GM23338 (cell line): Measurements from ENCODE around the gene PRUNE1. TPM values are rescaled to one million over a fixed set of nuclear protein-coding genes. Genes with fewer than 3 reads are reported as not detected.

Experiments used
- ATAC-seq: fragments of 200-7000 bp; cut with Tn5 transposase; 3 replicates; pipeline ENCODE4 v1.9.1; 2020
- DNase-seq: peaks from one replicate; pipeline ENCODE4 v3.0.0-alpha.2; 2015; ENCODE audit warnings: low spot score
- H2AFZ ChIP-seq: fragments of 200-600 bp; sonication (generic); 2 replicates; pipeline ENCODE4 v1.8.0; 2016; ENCODE audit warnings: antibody characterized with exemption, mild to moderate bottlenecking, moderate library complexity
- H3F3A ChIP-seq: fragments of 200-600 bp; sonication (generic); replicated peaks from 2 replicates; pipeline ENCODE4 v1.8.0; 2017; ENCODE audit warnings: antibody characterized with exemption, mixed run types, low read depth
- H3K27ac ChIP-seq: fragments of 200-600 bp; sonication (generic); 2 replicates; pipeline ENCODE4 v1.6.1; 2016; ENCODE audit warnings: low read depth
- H3K27me3 ChIP-seq: fragments of 200-600 bp; sonication (generic); 2 replicates; pipeline ENCODE4 v1.8.0; 2016; ENCODE audit warnings: mild to moderate bottlenecking, mixed run types, moderate library complexity; ENCODE audit not compliant: insufficient read depth
- H3K36me3 ChIP-seq: fragments of 200-600 bp; sonication (generic); 2 replicates; pipeline ENCODE4 v1.8.0; 2016; ENCODE audit warnings: mild to moderate bottlenecking; ENCODE audit not compliant: insufficient read depth
- H3K4me1 ChIP-seq: fragments of 200-600 bp; sonication (generic); 2 replicates; pipeline ENCODE4 v1.8.0; 2016; ENCODE audit warnings: mild to moderate bottlenecking, moderate library complexity; ENCODE audit not compliant: insufficient read depth
- H3K4me2 ChIP-seq: fragments of 200-600 bp; sonication (generic); 2 replicates; pipeline ENCODE4 v1.7.1; 2017; ENCODE audit warnings: mixed run types
- H3K4me3 ChIP-seq: fragments of 200-600 bp; sonication (generic); 2 replicates; pipeline ENCODE4 v1.6.1; 2016; ENCODE audit warnings: mixed run types
- H3K79me2 ChIP-seq: fragments of 200-600 bp; sonication (generic); replicated peaks from 2 replicates; pipeline ENCODE4 v1.8.0; 2017; ENCODE audit warnings: mild to moderate bottlenecking; ENCODE audit not compliant: insufficient read depth
- H3K9me2 ChIP-seq: fragments of 200-600 bp; sonication (generic); 2 replicates; pipeline ENCODE4 v1.8.0; 2017; ENCODE audit not compliant: insufficient read depth
- H4K20me1 ChIP-seq: fragments of 200-600 bp; sonication (generic); replicated peaks from 2 replicates; pipeline ENCODE4 v1.8.0; 2017; ENCODE audit warnings: mild to moderate bottlenecking; ENCODE audit not compliant: insufficient read depth
- H3K27ac Mint-ChIP-seq: 2 replicates; pipeline ENCODE4 v1.8.0; 2020; ENCODE audit warnings: inconsistent platforms, mild to moderate bottlenecking, moderate library complexity, mixed read lengths
- H3K27me3 Mint-ChIP-seq: 3 replicates; pipeline ENCODE4 v1.8.0; 2022; ENCODE audit warnings: low read depth, mild to moderate bottlenecking, moderate library complexity, mixed read lengths, inconsistent platforms; ENCODE audit not compliant: insufficient read depth, poor library complexity
- H3K36me3 Mint-ChIP-seq: 3 replicates; pipeline ENCODE4 v1.8.0; 2021; ENCODE audit warnings: low read depth, mild to moderate bottlenecking, inconsistent platforms, moderate library complexity, mixed read lengths
- H3K4me1 Mint-ChIP-seq: 3 replicates; pipeline ENCODE4 v1.8.0; 2020; ENCODE audit warnings: mild to moderate bottlenecking, inconsistent platforms, mixed read lengths
- H3K4me3 Mint-ChIP-seq: 3 replicates; pipeline ENCODE4 v1.8.0; 2021; ENCODE audit warnings: moderate library complexity, mild to moderate bottlenecking, inconsistent platforms, mixed read lengths
- H3K9me3 Mint-ChIP-seq: 3 replicates; pipeline ENCODE4 v1.8.0; 2020; ENCODE audit warnings: moderate library complexity, mild to moderate bottlenecking, inconsistent platforms, mixed read lengths
- EZH2 ChIP-seq: fragments of 200-600 bp; sonication (generic); IDR thresholded peaks from one replicate; pipeline ENCODE4 v1.8.0; 2017; ENCODE audit warnings: antibody characterized with exemption, mild to moderate bottlenecking, low read depth; ENCODE audit not compliant: unreplicated experiment
- JUNB ChIP-seq: IDR thresholded peaks from one replicate; pipeline ENCODE4 v1.6.1; 2016; ENCODE audit warnings: antibody characterized with exemption; ENCODE audit not compliant: unreplicated experiment
- ZNF331 ChIP-seq: fragments of 250-450 bp; sonication (Bioruptor Pico); IDR thresholded peaks from 2 replicates; pipeline ENCODE4 v1.5.0; 2020; ENCODE audit warnings: low read depth, mild to moderate bottlenecking, moderate library complexity
- ZNF462 ChIP-seq: fragments of 250-450 bp; sonication (Bioruptor Pico); IDR thresholded peaks from 2 replicates; pipeline ENCODE4 v1.5.0; 2020; ENCODE audit warnings: mild to moderate bottlenecking, moderate library complexity
- polyA plus RNA-seq: library from polyadenylated mRNA; unstranded; fragments of >200 nt; fragmentation: Nextera tagmentation; extraction: Ambion mirVana; gene quantifications from 2 replicates; pipeline ENCODE4 v1.2.1, GENCODE V29; 2016
- total RNA-seq: library from RNA; depleted of rRNA; stranded (reverse); fragments of >200 nt; shearing (Covaris generic); gene quantifications from 2 replicates; pipeline ENCODE4 v1.2.3, GENCODE V29; 2014

The PRUNE1 gene
- total and polyA plus RNA-seq, 2 experiments from 2014 or later = 14.7 to 33.2 TPM

DNA sequence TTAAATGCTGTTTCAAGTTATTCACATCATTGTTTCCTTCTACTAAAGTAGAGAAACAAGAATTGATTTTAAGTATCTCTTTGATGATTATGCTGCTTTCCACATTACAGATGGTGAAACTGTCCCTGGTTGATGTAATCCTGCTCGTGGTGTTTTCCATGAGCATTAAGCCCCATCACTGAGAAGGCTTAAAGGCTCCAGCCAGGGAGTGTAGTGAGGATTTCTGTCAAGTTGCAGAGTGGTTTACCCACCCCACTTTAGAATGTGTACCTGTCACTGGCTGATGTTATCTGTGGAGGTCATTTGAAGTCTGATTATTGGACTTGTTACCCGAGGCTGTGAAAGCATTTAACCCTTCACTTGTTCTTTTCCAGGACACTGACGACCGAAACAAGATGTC is 46.5 kb upstream of the PRUNE1 start:
- Histone ChIP-seq H3K36me3 (peaks cover 57% of the 10 kb centered on the region), H3K4me3 (no peak overlapping the region), H4K20me1 (peaks cover 11% of the 10 kb centered on the region), H3K27me3 (no peaks in the 10 kb centered on the region), H2AFZ (no peak overlapping the region), H3K79me2 (no peaks in the 10 kb centered on the region), H3F3A (peaks cover 28% of the 10 kb centered on the region), H3K4me1 (no peaks in the 10 kb centered on the region; the same call in 1 of the 2 replicates), H3K9me2 (no peaks in the 10 kb centered on the region), H3K27ac (0 out of 2 replicates have a peak overlapping the region, but pooled peaks have one; percentile 12), H3K4me2 (no peak overlapping the region)
- no peak overlapping the region for H3K27ac Mint-ChIP-seq
- DNase-seq (no peak), ATAC-seq (no peak)
- no peak for TF ChIP-seq ZNF462
- peaks cover 93% of the 10 kb centered on the region for H3K36me3 Mint-ChIP-seq
- H3K27me3 Mint-ChIP-seq = peaks cover 6% of the 10 kb centered on the region
- no peaks in the 10 kb centered on the region for H3K4me1 Mint-ChIP-seq
- H3K4me3 Mint-ChIP-seq = no peak overlapping the region
- no peaks in the 10 kb centered on the region; the same call in 2 of the 3 replicates for H3K9me3 Mint-ChIP-seq

DNA sequence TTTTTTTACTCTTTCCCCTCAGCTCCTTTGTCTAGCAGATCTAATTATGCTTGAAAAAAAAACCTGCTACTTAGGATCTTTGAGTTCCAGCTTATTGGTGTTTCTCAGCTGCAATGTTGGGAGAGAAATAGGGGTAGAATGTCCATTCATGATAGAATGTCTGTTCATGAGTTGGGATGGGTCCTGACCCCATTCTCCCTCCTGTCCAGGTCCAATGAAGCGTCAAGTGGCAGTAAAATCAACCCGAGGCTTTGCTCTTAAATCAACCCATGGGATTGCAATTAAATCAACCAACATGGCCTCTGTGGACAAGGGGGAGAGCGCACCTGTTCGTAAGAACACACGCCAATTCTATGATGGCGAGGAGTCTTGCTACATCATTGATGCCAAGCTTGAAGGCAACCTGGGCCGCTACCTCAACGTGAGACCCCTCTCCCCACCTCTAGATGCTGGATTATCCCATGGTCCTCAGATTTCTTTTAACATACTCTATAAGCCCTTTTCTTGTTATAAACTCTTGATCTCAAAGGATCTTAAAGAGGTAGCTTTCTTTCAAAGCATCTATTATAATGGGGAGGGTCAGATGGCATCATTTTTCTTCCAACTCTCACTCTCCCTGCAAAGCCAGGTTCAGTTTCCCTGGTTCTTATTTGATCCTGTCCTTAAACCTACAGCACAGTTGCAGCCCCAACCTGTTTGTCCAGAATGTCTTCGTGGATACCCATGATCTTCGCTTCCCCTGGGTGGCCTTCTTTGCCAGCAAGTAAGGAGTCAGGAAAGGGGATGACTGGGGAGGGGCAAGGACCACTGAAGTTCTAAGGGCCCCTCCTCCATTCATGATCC is 44.7 kb upstream of the PRUNE1 start:
- no peak overlapping the region for H3K27ac Mint-ChIP-seq
- H3K9me3 Mint-ChIP-seq = no peaks in the 10 kb centered on the region; the same call in 2 of the 3 replicates
- Histone ChIP-seq H4K20me1 (peaks cover 11% of the 10 kb centered on the region), H3K27me3 (no peaks in the 10 kb centered on the region), H3F3A (peaks cover 30% of the 10 kb centered on the region), H3K4me3 (no peak overlapping the region), H2AFZ (no peak overlapping the region), H3K27ac (peak overlapping the region; percentile 66; the same call in 1 of the 2 replicates), H3K36me3 (peaks cover 64% of the 10 kb centered on the region), H3K9me2 (no peaks in the 10 kb centered on the region), H3K4me2 (no peak overlapping the region), H3K4me1 (no peaks in the 10 kb centered on the region; the same call in 1 of the 2 replicates), H3K79me2 (peaks cover 3% of the 10 kb centered on the region; the same call in 1 of the 2 replicates)
- ATAC-seq = no peak
- H3K27me3 Mint-ChIP-seq = peaks cover 12% of the 10 kb centered on the region
- DNase-seq = no peak
- no peak overlapping the region for H3K4me3 Mint-ChIP-seq
- H3K4me1 Mint-ChIP-seq = peaks cover 4% of the 10 kb centered on the region; the same call in 1 of the 3 replicates
- peaks cover 97% of the 10 kb centered on the region for H3K36me3 Mint-ChIP-seq
- TF ChIP-seq ZNF331 (CRISPR knock-in tag) (no peak), ZNF462 (no peak), EZH2 (no peak), JUNB (no peak)
